HG02642 (cell line): ENCODE data around the gene OIP5.
"Not testable (repeated sequence)": the region's sequence is repeated elsewhere in the genome, so short reads cannot be mapped to it uniquely, and the experiment has no call there.

Source experiments
- ATAC-seq: cut with Tn5 transposase; IDR thresholded peaks from one replicate; pipeline ENCODE4 v1.9.1; 2021; ENCODE audit warnings: mild to moderate bottlenecking; ENCODE audit not compliant: unreplicated experiment, poor library complexity

The OIP5 gene

GRCh38 chr15:41262571-41262970 is 69.8 kb downstream of the OIP5 start:
- no peak for ATAC-seq

GRCh38 chr15:41260924-41261323 is 71.5 kb downstream of the OIP5 start:
- not testable (repeated sequence) for ATAC-seq

- ATAC-seq, result no peak
Observed at GRCh38 chr15:41259546-41260189, 72.7 kb downstream of the OIP5 start.
